Mononuclear cell (primary cell): ENCODE results near the gene C10orf90. TPM values are rescaled to one million over a fixed set of nuclear protein-coding genes. Genes with fewer than 3 reads are reported as not detected.

Experiments used
- H3K27me3 ChIP-seq: 2 replicates; pipeline ENCODE4 v1.6.0; 2011; ENCODE audit warnings: low read length, control low read depth; ENCODE audit not compliant: insufficient read depth
- H3K4me1 ChIP-seq: 2 replicates; pipeline ENCODE4 v1.5.1; 2011; ENCODE audit warnings: mild to moderate bottlenecking, low read length, control low read depth; ENCODE audit not compliant: insufficient read depth
- H3K4me3 ChIP-seq: 2 replicates; pipeline ENCODE4 v1.5.1; 2011; ENCODE audit warnings: mild to moderate bottlenecking, low read length, moderate library complexity
- H3K9me3 ChIP-seq: 2 replicates; pipeline ENCODE4 v1.5.1; 2011; ENCODE audit warnings: low read depth, mild to moderate bottlenecking, control low read depth, low read length
- total RNA-seq: library from RNA; depleted of rRNA; stranded (reverse); fragments of >200 nt; gene quantifications from one replicate; pipeline ENCODE4 v1.2.3, GENCODE V29; 2012

Gene C10orf90
- total RNA-seq, 1 donor = not detected

- Histone ChIP-seq H3K9me3 (no peaks in the 10 kb centered on the region), H3K27me3 (no peaks in the 10 kb centered on the region), H3K4me3 (no peak overlapping the region), H3K4me1 (no peaks in the 10 kb centered on the region)
These were observed 76.4 kb downstream of the C10orf90 start for GRCh38 chr10:126593968-126594701.

DNA sequence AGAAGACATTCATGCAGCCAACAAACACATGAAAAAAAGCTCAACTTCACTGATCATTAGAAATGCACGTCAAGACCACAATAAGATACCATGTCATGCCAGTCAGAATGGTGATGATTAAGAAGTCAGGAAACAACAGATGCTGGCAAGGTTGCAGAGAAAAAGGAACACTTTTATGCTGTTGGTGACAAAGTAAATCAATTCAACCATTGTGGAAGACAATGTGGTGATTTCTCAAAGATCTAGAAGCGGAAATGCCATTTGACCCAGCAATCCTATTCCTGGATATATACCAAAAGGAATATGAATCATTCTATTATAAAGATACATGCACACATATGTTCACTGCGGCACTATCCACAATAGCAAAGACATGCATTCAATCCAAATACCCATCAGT, 77.6 kb downstream of the C10orf90 start:
- H3K27me3 ChIP-seq = no peaks in the 10 kb centered on the region
- H3K4me1 ChIP-seq = no peaks in the 10 kb centered on the region
- H3K9me3 ChIP-seq = no peaks in the 10 kb centered on the region
- no peak overlapping the region for H3K4me3 ChIP-seq

DNA sequence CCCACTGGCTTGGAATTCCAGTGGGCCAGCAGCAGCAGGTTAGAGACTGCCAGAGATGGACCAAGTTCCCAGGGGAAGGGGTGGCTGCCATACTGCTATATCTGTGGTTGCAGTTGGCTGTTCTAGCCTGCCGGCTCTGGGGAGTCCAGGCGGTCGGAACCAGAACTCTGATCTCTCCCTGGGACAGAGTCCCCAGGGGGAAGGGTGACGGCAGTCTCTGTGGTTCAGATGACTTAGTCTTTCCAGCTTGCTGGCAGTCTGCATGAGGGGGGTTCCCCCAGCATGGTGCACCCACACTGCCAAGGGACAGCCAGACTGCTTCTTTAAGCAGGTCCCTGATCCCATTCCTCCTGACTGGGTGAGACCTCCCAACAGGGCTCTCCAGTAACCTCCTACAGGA, 82.5 kb downstream of the C10orf90 start:
- no peaks in the 10 kb centered on the region for H3K27me3 ChIP-seq
- no peaks in the 10 kb centered on the region for H3K9me3 ChIP-seq
- no peaks in the 10 kb centered on the region for H3K4me1 ChIP-seq
- H3K4me3 ChIP-seq = no peak overlapping the region

DNA sequence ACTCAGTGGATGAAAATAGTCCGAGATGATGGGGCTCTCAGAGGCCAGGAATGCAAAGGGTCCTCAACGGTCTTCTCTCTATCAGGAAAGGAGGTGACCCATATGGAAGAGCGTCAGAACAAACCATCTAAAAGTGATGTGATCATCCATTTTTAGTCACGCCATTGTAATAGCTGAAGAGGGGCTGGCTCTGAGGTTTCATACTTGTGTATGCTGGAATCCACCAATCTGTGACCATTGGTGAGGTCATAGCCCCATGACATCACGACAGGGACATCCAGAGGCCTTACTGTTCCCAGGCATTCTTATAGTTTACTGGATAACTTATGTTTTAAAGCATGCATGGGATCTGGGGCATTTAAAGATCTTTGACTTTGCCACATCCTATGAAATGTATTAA, 83.6 kb downstream of the C10orf90 start:
- H3K4me1 ChIP-seq = no peaks in the 10 kb centered on the region
- no peaks in the 10 kb centered on the region for H3K9me3 ChIP-seq
- H3K27me3 ChIP-seq = no peaks in the 10 kb centered on the region
- H3K4me3 ChIP-seq = no peak overlapping the region

DNA sequence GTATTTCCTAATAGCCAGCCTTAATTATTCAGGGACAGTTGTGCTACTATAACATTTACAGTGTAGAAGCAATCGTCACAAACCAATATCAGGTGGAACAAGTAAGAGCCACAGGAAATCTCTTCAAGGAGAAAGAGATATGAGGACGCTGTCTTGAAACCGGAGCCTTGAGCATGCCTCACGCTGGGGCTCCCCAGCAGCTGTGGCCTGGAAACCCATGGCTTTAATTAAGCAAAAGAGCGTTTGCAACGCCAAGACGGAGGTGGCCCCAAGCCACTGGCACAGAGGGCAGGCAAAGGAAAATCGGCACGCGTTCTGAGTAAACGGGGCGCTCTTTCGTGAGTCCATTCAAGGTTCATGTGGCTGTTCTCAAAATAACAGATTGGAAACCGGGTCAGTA, 84.4 kb downstream of the C10orf90 start:
- no peaks in the 10 kb centered on the region for H3K27me3 ChIP-seq
- no peaks in the 10 kb centered on the region for H3K4me1 ChIP-seq
- H3K9me3 ChIP-seq = no peaks in the 10 kb centered on the region

GRCh38 chr10:126585249-126586017, 85.1 kb downstream of the C10orf90 start:
- no peaks in the 10 kb centered on the region for H3K9me3 ChIP-seq
- H3K4me3 ChIP-seq = no peak overlapping the region
- no peaks in the 10 kb centered on the region for H3K27me3 ChIP-seq
- H3K4me1 ChIP-seq = no peaks in the 10 kb centered on the region

More for the DNA sequence above, 84.4 kb downstream of the C10orf90 start:
- H3K4me3 ChIP-seq = no peak overlapping the region

GRCh38 chr10:126584836-126585235, 85.7 kb downstream of the C10orf90 start:
- H3K4me1 ChIP-seq = no peaks in the 10 kb centered on the region
- H3K9me3 ChIP-seq = no peaks in the 10 kb centered on the region
- no peak overlapping the region for H3K4me3 ChIP-seq
- H3K27me3 ChIP-seq = no peaks in the 10 kb centered on the region

DNA sequence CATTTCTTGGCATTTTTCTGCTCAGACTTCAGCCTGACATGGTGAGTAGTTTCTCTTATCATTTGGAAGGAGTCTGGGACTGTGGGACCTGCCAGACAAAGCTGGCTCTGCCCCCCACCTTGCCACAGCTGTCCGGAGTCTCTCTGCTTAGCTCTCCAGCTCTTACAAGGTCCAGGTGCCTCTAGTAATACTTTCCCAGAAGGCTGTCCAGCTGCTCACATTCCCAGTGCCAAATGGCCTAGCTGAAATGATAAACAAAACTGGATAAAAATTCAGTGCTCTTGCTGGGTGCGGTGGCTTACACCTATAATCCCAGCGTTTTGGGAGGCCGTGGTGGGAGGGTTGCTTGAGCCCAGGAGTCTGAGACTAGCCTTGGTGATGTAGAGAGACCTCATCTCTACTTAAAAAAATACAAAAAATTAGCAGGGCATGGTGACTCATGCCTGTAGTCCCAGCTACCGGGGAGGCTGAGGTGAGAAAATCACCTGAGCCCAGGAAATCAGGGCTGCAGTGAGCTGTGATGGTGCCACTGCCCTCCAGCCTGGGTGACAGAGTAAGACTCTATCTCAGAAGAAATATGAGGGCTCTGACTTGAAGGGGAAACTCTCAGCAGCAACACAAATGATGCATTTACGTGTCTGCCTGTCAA, 86.8 kb downstream of the C10orf90 start:
- Histone ChIP-seq H3K27me3 (no peaks in the 10 kb centered on the region), H3K4me1 (no peaks in the 10 kb centered on the region), H3K4me3 (no peak overlapping the region), H3K9me3 (no peaks in the 10 kb centered on the region)

- Histone ChIP-seq H3K4me1 (no peaks in the 10 kb centered on the region), H3K27me3 (no peaks in the 10 kb centered on the region), H3K4me3 (no peak overlapping the region), H3K9me3 (no peaks in the 10 kb centered on the region)
These were observed 88.8 kb downstream of the C10orf90 start for GRCh38 chr10:126581648-126582046.

GRCh38 chr10:126580873-126581647, 89.4 kb downstream of the C10orf90 start:
- H3K9me3 ChIP-seq = no peaks in the 10 kb centered on the region
- H3K27me3 ChIP-seq = no peaks in the 10 kb centered on the region
- no peaks in the 10 kb centered on the region for H3K4me1 ChIP-seq
- no peak overlapping the region for H3K4me3 ChIP-seq

- H3K27me3 ChIP-seq = no peaks in the 10 kb centered on the region
- no peaks in the 10 kb centered on the region for H3K4me1 ChIP-seq
- H3K4me3 ChIP-seq = no peak overlapping the region
- no peaks in the 10 kb centered on the region for H3K9me3 ChIP-seq
These were observed 94.2 kb downstream of the C10orf90 start for GRCh38 chr10:126576336-126576735.

- Histone ChIP-seq H3K4me1 (no peaks in the 10 kb centered on the region), H3K27me3 (no peaks in the 10 kb centered on the region), H3K9me3 (no peaks in the 10 kb centered on the region), H3K4me3 (no peak overlapping the region)
These were observed 99.6 kb downstream of the C10orf90 start for GRCh38 chr10:126570621-126571602.

GRCh38 chr10:126570245-126570570, 100.3 kb downstream of the C10orf90 start:
- no peaks in the 10 kb centered on the region for H3K27me3 ChIP-seq
- no peaks in the 10 kb centered on the region for H3K9me3 ChIP-seq
- no peak overlapping the region for H3K4me3 ChIP-seq
- no peaks in the 10 kb centered on the region for H3K4me1 ChIP-seq
